A673 (cell line): Measurements from ENCODE around the gene SHISA9. TPM values are rescaled to one million over a fixed set of nuclear protein-coding genes. Genes with fewer than 3 reads are reported as not detected.

ENCODE experiments used
- BruUV-seq: library from RNA; stranded (reverse); fragments of 400-500 nt; replicated peaks from 2 replicates; lab custom pipeline; 2021; lab: Mats Ljungman, UMichigan
- CTCF ChIA-PET: fragments of 300-600 bp; sonication (Branson Sonifier 250); formaldehyde crosslinking; loops from one replicate; lab custom pipeline; 2022; ENCODE audit warnings: antibody characterized with exemption; lab: Charles Lee
- POLR2A ChIA-PET: fragments of 300-600 bp; sonication (Branson Sonifier 250); formaldehyde crosslinking; loops from one replicate; lab custom pipeline; 2022; ENCODE audit warnings: antibody characterized with exemption; ENCODE audit not compliant: low non-redundant PET; lab: Charles Lee
- DNase-seq: peaks from one replicate; pipeline ENCODE4 v3.0.0-alpha.2; 2015; ENCODE audit warnings: low spot score
- H3K27ac ChIP-seq: fragments of 200-600 bp; sonication (generic); 2 replicates; pipeline ENCODE4 v1.5.1; 2016; ENCODE audit warnings: mixed run types, low read depth, mild to moderate bottlenecking, mixed read lengths, antibody characterized with exemption, low read length; ENCODE audit not compliant: poor library complexity, severe bottlenecking
- H3K27me3 ChIP-seq: fragments of 200-600 bp; sonication (generic); replicated peaks from 2 replicates; pipeline ENCODE4 v1.6.1; 2017; ENCODE audit warnings: mixed run types, low read depth, mild to moderate bottlenecking, mixed read lengths, antibody characterized with exemption, low read length; ENCODE audit not compliant: insufficient read depth, poor library complexity
- H3K36me3 ChIP-seq: fragments of 200-600 bp; sonication (generic); 2 replicates; pipeline ENCODE4 v1.6.1; 2016; ENCODE audit warnings: mixed run types, mild to moderate bottlenecking, mixed read lengths, antibody characterized with exemption, low read length; ENCODE audit not compliant: insufficient read depth, poor library complexity, severe bottlenecking
- H3K4me1 ChIP-seq: fragments of 200-600 bp; sonication (generic); 2 replicates; pipeline ENCODE4 v1.6.1; 2017; ENCODE audit warnings: mixed run types, mild to moderate bottlenecking, mixed read lengths, antibody characterized with exemption, low read length; ENCODE audit not compliant: insufficient read depth, poor library complexity, severe bottlenecking
- H3K4me3 ChIP-seq: fragments of 200-600 bp; sonication (generic); 2 replicates; pipeline ENCODE4 v1.5.1; 2016; ENCODE audit warnings: low read depth, mixed run types, mild to moderate bottlenecking, mixed read lengths, low read length; ENCODE audit not compliant: poor library complexity, severe bottlenecking
- H3K9me3 ChIP-seq: fragments of 200-600 bp; sonication (generic); 2 replicates; pipeline ENCODE4 v1.6.1; 2016; ENCODE audit warnings: mixed run types, low read depth, mild to moderate bottlenecking, mixed read lengths, antibody characterized with exemption, low read length; ENCODE audit not compliant: poor library complexity, severe bottlenecking
- CTCF ChIP-seq: fragments of 300-800, 200-600 bp; sonication (generic); conservative IDR thresholded peaks from 2 replicates; pipeline ENCODE4 v1.5.1; 2017; ENCODE audit warnings: low read depth, mild to moderate bottlenecking, antibody characterized with exemption, low read length, moderate library complexity, mixed read lengths
- EZH2 ChIP-seq: fragments of 200-600 bp; sonication (generic); IDR thresholded peaks from 2 replicates; pipeline ENCODE4 v1.6.1; 2017; ENCODE audit warnings: borderline replicate concordance, low read depth, mild to moderate bottlenecking, mixed read lengths, antibody characterized with exemption, low read length; ENCODE audit not compliant: poor library complexity, severe bottlenecking
- intact Hi-C: fragments of 100-400 bp; cut with micrococcal nuclease; formaldehyde crosslinking; loops from one replicate; pipeline ENCODE4 v1.10.0; 2022; ENCODE audit not compliant: unreplicated experiment
- total RNA-seq: library from RNA; stranded (reverse); gene quantifications from 2 replicates; pipeline ENCODE4 v1.2.3, GENCODE V29; 2021

Gene SHISA9
- total RNA-seq, 1 experiment from 2014 or later: not detected

DNA sequence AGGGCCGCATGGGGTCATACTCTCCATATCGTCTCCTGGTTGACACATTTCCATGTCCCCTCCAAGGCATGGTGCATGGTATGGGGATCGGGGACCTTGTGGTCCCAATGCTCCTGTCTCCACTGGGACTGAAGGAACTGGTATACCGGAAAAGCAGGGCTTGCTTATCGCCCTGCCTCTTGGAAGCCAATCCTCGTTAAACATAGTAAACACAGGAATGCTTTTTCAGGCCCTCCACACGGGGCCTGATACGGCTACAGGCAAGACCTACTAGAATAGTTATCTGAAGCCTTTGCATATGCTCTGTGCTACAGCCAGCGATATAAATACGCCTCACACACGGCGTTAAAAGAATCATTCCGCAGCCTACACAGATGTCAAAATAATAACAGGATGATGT lies 159.5 kb downstream of the SHISA9 start:
- no peak for DNase-seq
- POLR2A ChIA-PET: no interaction called here
- H3K4me3 ChIP-seq: no peak overlapping the region
- H3K27ac ChIP-seq: no peak overlapping the region
- peaks cover 9% of the 10 kb centered on the region for H3K9me3 ChIP-seq
- H3K36me3 ChIP-seq: no peaks in the 10 kb centered on the region
- H3K27me3 ChIP-seq: no peaks in the 10 kb centered on the region
- no peaks in the 10 kb centered on the region for H3K4me1 ChIP-seq
- CTCF ChIA-PET: no interaction called here
- intact Hi-C loops: no loop called here
- BruUV-seq: no TSS peak
- TF ChIP-seq CTCF (no peak), EZH2 (no peak)

DNA sequence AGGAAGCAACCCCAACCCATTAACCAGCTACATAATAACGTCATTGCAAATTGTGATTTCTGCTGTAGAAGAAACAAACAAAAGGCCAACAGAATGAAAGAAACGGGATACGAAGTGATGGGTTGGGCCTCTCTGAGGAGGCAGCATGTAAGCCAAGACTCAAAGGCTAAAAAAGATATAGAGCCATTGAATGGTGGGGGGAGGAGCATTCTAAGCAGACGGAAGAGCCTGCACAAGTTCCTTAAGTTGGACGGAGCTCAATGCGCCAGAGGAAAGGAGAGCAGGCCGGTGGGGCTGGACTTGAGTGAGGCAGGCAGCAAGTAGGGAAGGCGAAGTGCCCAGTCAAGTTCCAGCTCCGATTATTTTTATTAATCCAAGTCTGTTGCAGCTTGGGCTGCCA lies 160.3 kb downstream of the SHISA9 start:
- no peak for DNase-seq
- ChIA-PET CTCF (no interaction called here), POLR2A (no interaction called here)
- H3K4me1 ChIP-seq: no peaks in the 10 kb centered on the region
- TF ChIP-seq EZH2: no peak
- TF ChIP-seq CTCF: no peak
- intact Hi-C loops: no loop called here
- H3K27me3 ChIP-seq: no peaks in the 10 kb centered on the region
- H3K9me3 ChIP-seq: peaks cover 9% of the 10 kb centered on the region
- BruUV-seq: no TSS peak
- H3K4me3 ChIP-seq: no peak overlapping the region
- no peaks in the 10 kb centered on the region for H3K36me3 ChIP-seq
- no peak overlapping the region for H3K27ac ChIP-seq

DNA sequence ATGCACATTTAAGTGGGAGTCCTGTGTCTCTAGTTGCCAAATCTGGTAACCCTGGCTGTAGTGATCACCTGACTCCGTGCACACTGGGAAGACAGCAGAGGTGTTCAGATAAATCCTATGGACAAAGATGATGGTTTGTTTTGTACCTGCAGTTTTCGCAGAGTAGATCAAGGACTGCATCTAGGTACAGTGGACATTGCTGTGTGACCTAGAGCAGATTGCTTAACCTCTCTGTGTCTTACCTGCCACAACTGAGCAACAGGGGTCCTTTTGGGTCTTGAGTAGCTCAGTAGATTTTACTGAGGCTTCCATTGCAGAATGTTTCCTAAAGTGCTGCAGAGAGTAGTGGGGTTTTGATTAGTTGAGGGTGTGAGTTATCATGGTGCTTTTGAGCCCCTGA lies 160.8 kb downstream of the SHISA9 start:
- Histone ChIP-seq H3K36me3 (no peaks in the 10 kb centered on the region), H3K4me3 (no peak overlapping the region), H3K9me3 (peaks cover 9% of the 10 kb centered on the region), H3K27me3 (no peaks in the 10 kb centered on the region), H3K27ac (no peak overlapping the region), H3K4me1 (no peaks in the 10 kb centered on the region)
- intact Hi-C loops: no loop called here
- CTCF ChIA-PET: no interaction called here
- TF ChIP-seq CTCF (no peak), EZH2 (no peak)
- BruUV-seq: no TSS peak
- POLR2A ChIA-PET: no interaction called here
- no peak for DNase-seq
